Adrenal gland (tissue), 5 donors: ENCODE measurements around the gene CDKAL1.

ENCODE experiments used
- POLR2A ChIP-seq, 2 donors: fragments of 450-650 bp; IDR thresholded peaks; one replicate each; pipeline ENCODE4 v1.6.1; 2017; ENCODE audit warnings: antibody characterized with exemption in 2 of 2, mild to moderate bottlenecking in 2 of 2, moderate library complexity in 1 of 2
- TF ChIP-seq, protein P1 (sequence below), 6 experiments: fragments of 450-650 bp in 4 of 6; fragments of 200-600 bp in 2 of 6; sonication (generic) in 1 of 6; IDR thresholded peaks; 1 replicate in 5 of 6; 2 replicates in 1 of 6; pipeline versions ENCODE4 v1.5.1 to v1.8.0; 2016 to 2021; ENCODE audit warnings: antibody characterized with exemption in 6 of 6, mild to moderate bottlenecking in 2 of 6, moderate library complexity in 1 of 6
- donor health status: DM: no; HTN: no; CAD: no.

- no peak for TF ChIP-seq POLR2A (IDR thresholded peaks at IDR 0.05)
- TF ChIP-seq, protein P1, sequence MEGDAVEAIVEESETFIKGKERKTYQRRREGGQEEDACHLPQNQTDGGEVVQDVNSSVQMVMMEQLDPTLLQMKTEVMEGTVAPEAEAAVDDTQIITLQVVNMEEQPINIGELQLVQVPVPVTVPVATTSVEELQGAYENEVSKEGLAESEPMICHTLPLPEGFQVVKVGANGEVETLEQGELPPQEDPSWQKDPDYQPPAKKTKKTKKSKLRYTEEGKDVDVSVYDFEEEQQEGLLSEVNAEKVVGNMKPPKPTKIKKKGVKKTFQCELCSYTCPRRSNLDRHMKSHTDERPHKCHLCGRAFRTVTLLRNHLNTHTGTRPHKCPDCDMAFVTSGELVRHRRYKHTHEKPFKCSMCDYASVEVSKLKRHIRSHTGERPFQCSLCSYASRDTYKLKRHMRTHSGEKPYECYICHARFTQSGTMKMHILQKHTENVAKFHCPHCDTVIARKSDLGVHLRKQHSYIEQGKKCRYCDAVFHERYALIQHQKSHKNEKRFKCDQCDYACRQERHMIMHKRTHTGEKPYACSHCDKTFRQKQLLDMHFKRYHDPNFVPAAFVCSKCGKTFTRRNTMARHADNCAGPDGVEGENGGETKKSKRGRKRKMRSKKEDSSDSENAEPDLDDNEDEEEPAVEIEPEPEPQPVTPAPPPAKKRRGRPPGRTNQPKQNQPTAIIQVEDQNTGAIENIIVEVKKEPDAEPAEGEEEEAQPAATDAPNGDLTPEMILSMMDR (IDR thresholded peaks at IDR 0.05) = no peak
Observed at GRCh38 chr6:20805021-20805420, 270.8 kb downstream of the CDKAL1 start.
